Keratinocyte (primary cell): ENCODE data around the gene PIP5K1A. TPM values are rescaled to one million over a fixed set of nuclear protein-coding genes. Genes with fewer than 3 reads are reported as not detected.

Experiments used
- DNase-seq: peaks from one replicate; pipeline ENCODE4 v3.0.0-alpha.2; 2011; ENCODE audit warnings: low read depth, missing footprints, low spot score
- FAIRE-seq: peaks from 2 replicates; lab custom pipeline; 2011; peaks lifted over from hg19 to GRCh38; lab: Jason Lieb, UNC
- H2AFZ ChIP-seq: 2 replicates; pipeline ENCODE4 v1.6.0; 2012; ENCODE audit warnings: low read length, control low read depth, inconsistent platforms; ENCODE audit not compliant: control insufficient read depth
- H3K27ac ChIP-seq: 2 replicates; pipeline ENCODE4 v1.5.1; 2011; ENCODE audit warnings: low read length; ENCODE audit not compliant: control insufficient read depth, insufficient read depth
- H3K27me3 ChIP-seq: 3 replicates; pipeline ENCODE4 v1.6.0; 2011; ENCODE audit warnings: low read length; ENCODE audit not compliant: control insufficient read depth, insufficient read depth; ENCODE audit errors: extremely low read depth
- H3K36me3 ChIP-seq, 2 experiments: 2 replicates in 1 of 2; 3 replicates in 1 of 2; pipeline ENCODE4 v1.5.1; 2011; ENCODE audit warnings: low read length in 2 of 2, mild to moderate bottlenecking in 1 of 2; ENCODE audit not compliant: control insufficient read depth in 2 of 2, insufficient read depth in 2 of 2; ENCODE audit errors: extremely low read depth in 1 of 2
- H3K4me1 ChIP-seq: 3 replicates; pipeline ENCODE4 v1.5.1; 2011; ENCODE audit warnings: low read length; ENCODE audit not compliant: control insufficient read depth, insufficient read depth; ENCODE audit errors: extremely low read depth
- H3K4me2 ChIP-seq: 3 replicates; pipeline ENCODE4 v1.6.0; 2011; ENCODE audit warnings: low read depth, low read length; ENCODE audit not compliant: control insufficient read depth, insufficient read depth; ENCODE audit errors: extremely low read depth
- H3K4me3 ChIP-seq, 3 experiments: fragments of 200-600 bp in 1 of 3; sonication (generic) in 1 of 3; 2 replicates in 2 of 3; 3 replicates in 1 of 3; pipeline ENCODE4 v1.5.1; 2011 to 2016; ENCODE audit warnings: low read length in 3 of 3, mild to moderate bottlenecking in 3 of 3, control low read depth in 2 of 3, inconsistent platforms in 1 of 3, low read depth in 1 of 3, mixed read lengths in 1 of 3, mixed run types in 1 of 3, moderate library complexity in 1 of 3; ENCODE audit not compliant: control insufficient read depth in 2 of 3, insufficient read depth in 2 of 3; ENCODE audit errors: extremely low read depth in 1 of 3
- H3K79me2 ChIP-seq: 2 replicates; pipeline ENCODE4 v1.6.0; 2012; ENCODE audit warnings: low read length; ENCODE audit not compliant: control insufficient read depth, insufficient read depth
- H3K9ac ChIP-seq: 3 replicates; pipeline ENCODE4 v1.6.0; 2011; ENCODE audit warnings: low read length; ENCODE audit not compliant: control insufficient read depth, insufficient read depth; ENCODE audit errors: extremely low read depth
- H3K9me1 ChIP-seq: 3 replicates; pipeline ENCODE4 v1.6.0; 2011; ENCODE audit warnings: low read length; ENCODE audit not compliant: control insufficient read depth, insufficient read depth; ENCODE audit errors: extremely low read depth
- H3K9me3 ChIP-seq: 2 replicates; pipeline ENCODE4 v1.5.1; 2012; ENCODE audit warnings: low read depth, low read length; ENCODE audit not compliant: control insufficient read depth
- H4K20me1 ChIP-seq: 3 replicates; pipeline ENCODE4 v1.6.0; 2011; ENCODE audit warnings: low read length; ENCODE audit not compliant: control insufficient read depth, insufficient read depth; ENCODE audit errors: extremely low read depth
- EZH2 ChIP-seq: IDR thresholded peaks from one replicate; pipeline ENCODE4 v1.6.1; 2012; ENCODE audit warnings: inconsistent platforms, mild to moderate bottlenecking, low read length, moderate library complexity
- dilution Hi-C: fragments of 300-500 bp; cut with MboI; formaldehyde crosslinking; loops from one replicate; pipeline ENCODE4 v1.7.0; 2020; ENCODE audit warnings: low sequenced_read_pairs; ENCODE audit not compliant: extremely low pct_ligation_motif_present
- polyA plus RNA-seq, 5 experiments: library from polyadenylated mRNA; depleted of rRNA in 3 of 5; stranded (reverse) in 3 of 5; stranded (forward) in 1 of 5; unstranded in 1 of 5; fragments of >200 nt; gene quantifications; 1 replicate in 1 of 5; 2 replicates in 3 of 5; 3 replicates in 1 of 5; pipeline versions ENCODE4 v1.2.1 to v1.2.3, GENCODE V29; 2011 to 2012; ENCODE audit warnings: missing spikeins in 2 of 5, low read depth in 1 of 5, low replicate concordance in 1 of 5
- TF ChIP-seq, protein P1 (sequence below), 3 experiments: IDR thresholded peaks in 1 of 3; conservative IDR thresholded peaks in 1 of 3; optimal IDR thresholded peaks in 1 of 3; 2 replicates in 2 of 3; 3 replicates in 1 of 3; pipeline versions ENCODE3 to v1.5.1; 2011; ENCODE audit warnings: low read length in 3 of 3, mild to moderate bottlenecking in 3 of 3, moderate library complexity in 2 of 3, control low read depth in 1 of 3, inconsistent platforms in 1 of 3; ENCODE audit not compliant: insufficient read depth in 2 of 3; ENCODE audit errors: extremely low read depth in 1 of 3

The PIP5K1A gene
- polyA plus RNA-seq, 1 donor (not counting 4 experiments of a cell fraction or from before 2014, with no cell fraction given) = 124 TPM

DNA sequence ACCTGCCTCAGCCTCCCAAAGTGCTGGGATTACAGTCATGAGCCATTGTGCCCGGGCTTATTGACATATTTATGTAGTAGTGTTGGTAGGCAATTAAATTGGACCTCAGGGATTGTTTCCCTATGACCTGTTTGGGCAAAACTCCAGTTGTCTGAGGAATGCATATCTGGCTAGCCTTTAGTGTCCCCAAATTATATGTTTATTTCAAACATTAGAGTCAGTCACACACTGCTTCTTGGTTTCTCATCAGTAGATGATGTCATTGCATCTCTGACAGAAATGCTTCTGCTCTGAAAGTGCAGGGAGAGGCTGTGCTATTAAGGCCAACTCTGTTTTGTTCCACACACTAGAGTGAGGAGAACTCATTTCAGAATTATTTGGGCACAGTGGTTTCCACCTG is 12.5 kb downstream of the PIP5K1A start:
- no peaks in the 10 kb centered on the region for H3K9me1 ChIP-seq
- dilution Hi-C loops = no loop called here
- H4K20me1 ChIP-seq = peaks cover 20% of the 10 kb centered on the region
- no peak overlapping the region for H3K4me2 ChIP-seq
- H3K27me3 ChIP-seq = no peaks in the 10 kb centered on the region
- FAIRE-seq = no peak
- TF ChIP-seq, protein P1, sequence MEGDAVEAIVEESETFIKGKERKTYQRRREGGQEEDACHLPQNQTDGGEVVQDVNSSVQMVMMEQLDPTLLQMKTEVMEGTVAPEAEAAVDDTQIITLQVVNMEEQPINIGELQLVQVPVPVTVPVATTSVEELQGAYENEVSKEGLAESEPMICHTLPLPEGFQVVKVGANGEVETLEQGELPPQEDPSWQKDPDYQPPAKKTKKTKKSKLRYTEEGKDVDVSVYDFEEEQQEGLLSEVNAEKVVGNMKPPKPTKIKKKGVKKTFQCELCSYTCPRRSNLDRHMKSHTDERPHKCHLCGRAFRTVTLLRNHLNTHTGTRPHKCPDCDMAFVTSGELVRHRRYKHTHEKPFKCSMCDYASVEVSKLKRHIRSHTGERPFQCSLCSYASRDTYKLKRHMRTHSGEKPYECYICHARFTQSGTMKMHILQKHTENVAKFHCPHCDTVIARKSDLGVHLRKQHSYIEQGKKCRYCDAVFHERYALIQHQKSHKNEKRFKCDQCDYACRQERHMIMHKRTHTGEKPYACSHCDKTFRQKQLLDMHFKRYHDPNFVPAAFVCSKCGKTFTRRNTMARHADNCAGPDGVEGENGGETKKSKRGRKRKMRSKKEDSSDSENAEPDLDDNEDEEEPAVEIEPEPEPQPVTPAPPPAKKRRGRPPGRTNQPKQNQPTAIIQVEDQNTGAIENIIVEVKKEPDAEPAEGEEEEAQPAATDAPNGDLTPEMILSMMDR (optimal IDR thresholded peaks at IDR 0.05 in 1 of 3, IDR thresholded peaks at IDR 0.05 in 1 of 3, conservative IDR thresholded peaks at IDR 0.05 in 1 of 3; ENCODE audit: extremely low read depth in 1 of 3, insufficient read depth in 2 of 3, low read length in 3 of 3) = no peak
- TF ChIP-seq EZH2 = no peak
- no peak overlapping the region for H3K27ac ChIP-seq
- DNase-seq = no peak
- no peak overlapping the region for H3K4me3 ChIP-seq
- peaks cover 96% of the 10 kb centered on the region for H3K79me2 ChIP-seq
- H2AFZ ChIP-seq = no peak overlapping the region
- peaks cover 5% of the 10 kb centered on the region for H3K4me1 ChIP-seq
- no peak overlapping the region for H3K9ac ChIP-seq
- H3K9me3 ChIP-seq = no peaks in the 10 kb centered on the region
- peaks cover 19 to 20% of the 10 kb centered on the region in 2 experiments for H3K36me3 ChIP-seq

DNA sequence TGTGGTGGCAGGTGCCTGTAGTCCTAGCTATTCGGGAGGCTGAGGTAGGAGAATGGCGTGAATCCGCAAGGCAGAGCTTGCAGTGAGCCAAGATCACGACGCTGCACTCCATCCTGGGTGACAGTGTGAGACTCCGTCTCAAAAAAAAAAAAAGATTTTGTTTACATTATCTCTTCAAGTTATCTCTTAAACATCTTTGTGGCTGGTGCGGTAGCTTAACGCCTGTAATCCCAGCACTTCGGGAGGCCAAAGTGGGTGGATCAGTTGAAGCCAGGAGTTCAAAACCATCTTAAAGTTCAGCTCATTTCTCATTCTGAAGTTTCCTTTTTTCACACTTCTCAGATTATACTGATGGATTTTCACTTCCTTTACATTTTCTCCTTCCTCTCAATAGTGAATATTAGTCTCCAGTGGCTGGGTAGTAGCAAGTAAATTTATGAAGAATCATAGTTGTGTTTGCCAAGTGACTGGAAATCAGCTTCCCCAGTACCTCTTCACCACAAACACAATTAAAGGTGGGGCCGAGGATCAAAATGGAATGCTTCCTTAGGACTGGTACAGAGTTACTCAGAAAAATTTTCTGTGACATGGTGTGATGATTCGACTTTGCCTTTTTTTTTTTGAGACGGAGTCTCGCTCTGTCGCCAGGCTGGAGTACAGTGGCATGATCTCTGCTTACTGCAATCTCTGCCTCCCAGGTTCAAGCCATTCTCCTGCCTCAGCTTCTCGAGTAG is 13.8 kb downstream of the PIP5K1A start:
- H4K20me1 ChIP-seq = peaks cover 19% of the 10 kb centered on the region
- dilution Hi-C loops = no loop called here
- FAIRE-seq (no peak), DNase-seq (no peak)
- no peak overlapping the region for H3K9ac ChIP-seq
- no peak overlapping the region for H3K4me2 ChIP-seq
- H3K27me3 ChIP-seq = no peaks in the 10 kb centered on the region
- H3K79me2 ChIP-seq = peaks cover 94% of the 10 kb centered on the region
- H3K4me3 ChIP-seq = no peak overlapping the region
- TF ChIP-seq, protein P1 (optimal IDR thresholded peaks at IDR 0.05 in 1 of 3, IDR thresholded peaks at IDR 0.05 in 1 of 3, conservative IDR thresholded peaks at IDR 0.05 in 1 of 3; ENCODE audit: extremely low read depth in 1 of 3, insufficient read depth in 2 of 3, low read length in 3 of 3) = no peak
- no peak for TF ChIP-seq EZH2
- H2AFZ ChIP-seq = no peak overlapping the region
- peaks cover 17 to 19% of the 10 kb centered on the region in 2 experiments for H3K36me3 ChIP-seq
- H3K27ac ChIP-seq = no peak overlapping the region
- H3K9me1 ChIP-seq = no peaks in the 10 kb centered on the region
- H3K9me3 ChIP-seq = no peaks in the 10 kb centered on the region
- peaks cover 5% of the 10 kb centered on the region for H3K4me1 ChIP-seq
